NCI-H1930 (cell line): ENCODE measurements around the gene ATP2C2.

Experiments used
- DNase-seq, 2 experiments: peaks; one replicate each; lab custom pipeline; 2025; lab: John Stamatoyannopoulos, UW

Gene ATP2C2

DNA sequence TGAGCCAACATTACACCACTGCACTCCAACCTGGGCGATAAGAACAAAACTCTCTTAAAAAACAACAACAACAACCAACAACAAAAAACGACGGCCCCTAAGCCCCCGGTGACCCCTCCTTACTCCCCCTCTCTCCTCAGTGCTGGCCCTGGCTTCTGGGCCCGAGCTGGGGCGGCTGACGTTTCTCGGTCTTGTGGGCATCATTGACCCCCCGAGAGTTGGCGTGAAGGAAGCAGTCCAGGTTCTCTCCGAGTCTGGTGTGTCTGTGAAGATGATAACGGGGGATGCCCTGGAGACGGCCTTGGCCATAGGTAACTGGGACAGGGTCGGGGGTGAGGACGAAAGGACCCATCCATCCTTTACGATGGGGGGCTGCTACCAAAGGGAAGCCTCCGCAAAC, 83.4 kb downstream of the ATP2C2 start:
- DNase-seq: no peak

DNA sequence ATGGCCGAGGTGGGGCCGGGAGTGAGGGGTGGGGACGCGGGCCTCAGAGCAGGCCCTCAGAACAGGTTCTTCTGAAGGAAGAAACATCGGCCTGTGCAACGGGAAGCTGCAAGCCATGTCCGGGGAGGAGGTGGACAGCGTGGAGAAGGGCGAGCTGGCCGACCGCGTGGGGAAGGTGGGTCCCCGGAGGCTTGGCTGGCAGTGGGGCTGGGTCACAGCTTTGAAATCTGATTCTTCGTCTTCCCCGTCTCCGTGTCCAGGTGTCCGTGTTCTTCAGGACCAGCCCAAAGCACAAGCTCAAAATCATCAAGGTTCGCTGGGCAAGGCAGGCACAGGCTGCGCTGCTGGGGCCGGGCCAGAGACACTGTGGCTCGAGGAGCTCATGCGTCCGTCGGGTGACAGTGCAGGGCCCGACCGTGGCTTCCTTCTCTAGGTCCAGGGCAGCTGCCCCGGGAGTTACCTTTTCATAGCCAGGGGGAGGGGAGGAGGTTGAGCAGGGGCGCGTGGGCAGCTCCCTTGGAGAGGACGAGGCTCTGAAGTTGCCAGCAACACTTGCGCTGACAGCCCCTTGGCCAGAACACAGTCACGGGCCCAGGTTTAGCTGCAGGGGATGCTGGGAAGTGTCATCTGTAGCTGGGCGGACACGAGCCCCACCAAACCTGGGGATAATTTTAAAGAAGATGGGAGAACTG, 84.9 kb downstream of the ATP2C2 start:
- DNase-seq: no peak

DNA sequence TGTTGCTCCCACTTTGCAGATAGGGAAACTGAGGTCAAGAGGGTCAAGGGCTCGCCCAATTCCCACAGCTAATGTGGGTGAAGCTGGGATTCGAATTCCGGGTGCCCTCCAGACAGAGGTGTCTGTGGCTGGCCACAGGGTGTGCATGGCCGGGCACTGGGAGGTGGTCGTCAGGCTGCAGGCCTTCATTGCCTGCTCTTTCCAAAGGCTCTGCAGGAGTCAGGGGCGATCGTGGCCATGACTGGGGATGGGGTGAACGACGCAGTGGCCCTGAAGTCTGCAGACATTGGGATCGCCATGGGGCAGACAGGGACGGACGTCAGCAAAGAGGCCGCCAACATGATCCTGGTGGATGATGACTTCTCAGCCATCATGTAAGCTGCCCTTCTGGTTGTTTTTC, 86.3 kb downstream of the ATP2C2 start:
- DNase-seq: no peak

DNA sequence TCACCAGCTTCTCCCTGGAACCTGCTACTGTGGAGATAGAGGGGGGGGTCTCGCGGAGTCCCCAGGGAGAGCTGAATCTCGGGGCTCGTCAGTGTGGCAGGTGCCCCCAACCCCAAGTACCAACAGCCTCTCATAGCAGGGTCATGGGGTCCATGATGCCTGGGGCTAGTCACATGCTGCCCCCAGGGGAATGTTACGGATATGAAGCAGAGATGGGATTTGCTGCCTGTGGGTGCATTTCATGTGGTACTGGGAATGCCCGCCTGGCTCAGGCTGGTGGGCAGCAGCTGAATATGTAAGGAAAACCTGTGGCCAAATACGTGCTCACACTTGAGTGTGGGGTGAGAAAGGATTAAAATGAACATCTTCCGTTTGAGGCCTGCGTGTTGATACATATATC, 86.7 kb downstream of the ATP2C2 start:
- DNase-seq: no peak

DNA sequence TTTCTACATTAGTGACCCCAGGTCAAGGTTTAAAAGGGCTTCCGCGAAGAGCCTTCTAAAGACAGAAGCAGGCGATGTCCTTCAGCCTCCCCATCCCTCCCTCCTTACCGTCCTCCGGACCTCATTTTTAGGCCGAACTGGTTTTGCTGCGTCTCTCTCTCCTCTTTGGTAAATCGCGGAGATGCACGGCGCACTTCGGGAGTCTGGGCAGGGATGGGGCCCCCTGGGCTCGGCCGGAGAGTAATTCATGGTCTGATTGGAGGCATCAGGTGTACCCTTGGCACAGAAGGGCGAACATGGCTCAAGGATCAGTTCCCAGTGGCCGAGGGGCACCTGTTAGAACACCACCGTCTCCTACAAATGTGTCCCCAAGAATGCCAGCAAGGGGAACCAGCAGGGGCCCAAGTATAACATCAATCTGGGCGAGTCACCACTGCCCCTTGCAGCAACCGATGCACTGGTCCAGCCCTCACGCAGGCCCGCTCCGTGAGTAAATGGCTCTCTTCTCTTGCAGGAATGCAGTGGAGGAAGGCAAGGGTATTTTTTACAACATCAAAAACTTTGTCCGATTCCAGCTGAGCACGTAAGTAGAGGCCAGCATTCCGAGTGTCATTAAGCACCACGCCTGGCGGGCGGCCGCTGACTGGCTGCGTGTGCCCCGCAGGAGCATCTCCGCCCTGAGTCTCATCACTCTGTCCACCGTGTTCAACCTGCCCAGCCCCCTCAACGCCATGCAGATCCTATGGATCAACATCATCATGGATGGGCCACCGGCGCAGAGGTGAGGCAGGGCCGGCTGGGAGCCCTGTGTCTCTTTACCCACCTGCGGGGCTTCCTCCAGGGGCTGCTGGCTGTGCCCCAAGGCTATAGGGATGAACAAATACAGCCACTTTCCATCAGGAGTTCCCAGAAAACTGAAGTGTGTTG, 90.5 kb downstream of the ATP2C2 start:
- DNase-seq: no peak

DNA sequence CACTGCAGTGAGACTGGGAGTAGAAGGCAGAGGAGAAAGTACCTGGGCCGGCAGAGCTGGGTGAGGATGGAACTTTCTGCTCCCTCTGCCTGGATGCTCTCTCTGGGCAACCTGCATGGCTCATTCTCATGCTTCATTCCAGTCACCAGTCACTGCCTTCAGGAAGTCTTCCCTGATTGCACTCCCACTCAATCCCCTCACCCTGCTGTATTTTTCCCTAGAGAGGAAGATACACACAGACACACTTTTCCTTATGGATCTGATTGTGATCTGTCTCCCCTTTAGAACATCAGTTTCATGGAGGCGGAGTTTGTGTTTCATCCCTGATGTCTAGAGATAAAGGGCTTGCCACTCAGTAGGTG, 91.2 kb downstream of the ATP2C2 start:
- DNase-seq: no peak

DNA sequence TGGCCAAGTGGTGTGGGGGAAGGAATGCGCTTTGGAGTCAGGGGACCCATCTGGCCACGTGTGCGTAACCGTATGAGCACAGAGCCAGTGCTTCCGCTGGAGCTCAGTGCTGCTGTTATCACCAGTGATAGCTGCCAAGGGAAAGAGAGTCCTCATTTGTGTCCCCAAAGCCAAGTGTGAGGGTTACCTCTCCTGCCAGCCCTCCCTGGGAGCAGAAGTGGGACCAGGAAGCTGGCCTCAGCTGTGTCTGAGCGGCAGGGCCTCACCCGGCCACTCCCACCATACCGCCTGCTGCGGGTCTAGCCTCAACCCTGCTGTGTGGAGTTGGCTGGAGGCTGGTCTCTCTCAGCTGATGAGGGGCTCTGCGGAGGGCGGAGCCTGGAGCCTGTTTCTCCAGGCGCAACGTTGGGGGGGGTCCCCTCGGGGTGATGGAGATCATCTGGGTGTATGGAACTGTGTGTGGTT, 91.6 kb downstream of the ATP2C2 start:
- DNase-seq: no peak

DNA sequence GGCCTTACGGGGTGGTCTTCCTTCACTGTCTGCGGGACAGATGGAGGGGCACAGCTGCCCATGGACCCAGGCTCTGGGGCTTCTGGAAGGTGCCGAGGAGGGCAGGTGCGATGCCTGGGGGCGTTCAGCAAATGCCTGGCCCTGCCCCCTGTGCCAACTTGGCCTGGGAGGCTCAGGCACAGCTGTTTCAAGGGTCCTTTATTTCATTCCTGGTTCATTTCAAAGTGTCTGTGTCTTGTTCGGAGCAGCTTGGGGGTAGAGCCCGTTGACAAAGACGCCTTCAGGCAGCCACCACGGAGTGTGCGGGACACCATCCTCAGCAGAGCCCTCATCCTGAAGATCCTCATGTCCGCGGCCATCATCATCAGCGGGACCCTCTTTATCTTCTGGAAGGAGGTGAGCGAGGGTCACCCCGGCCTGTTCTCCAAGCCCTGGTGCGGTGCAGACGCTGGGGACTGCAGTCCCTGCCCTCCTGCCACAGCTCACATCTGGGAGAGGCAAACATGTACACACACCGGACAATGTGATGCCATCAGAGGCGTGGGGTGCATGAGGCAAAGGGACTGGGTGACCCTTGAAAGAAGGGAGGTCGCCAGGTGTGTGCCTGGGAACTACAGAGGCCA, 92.2 kb downstream of the ATP2C2 start:
- DNase-seq: no peak

DNA sequence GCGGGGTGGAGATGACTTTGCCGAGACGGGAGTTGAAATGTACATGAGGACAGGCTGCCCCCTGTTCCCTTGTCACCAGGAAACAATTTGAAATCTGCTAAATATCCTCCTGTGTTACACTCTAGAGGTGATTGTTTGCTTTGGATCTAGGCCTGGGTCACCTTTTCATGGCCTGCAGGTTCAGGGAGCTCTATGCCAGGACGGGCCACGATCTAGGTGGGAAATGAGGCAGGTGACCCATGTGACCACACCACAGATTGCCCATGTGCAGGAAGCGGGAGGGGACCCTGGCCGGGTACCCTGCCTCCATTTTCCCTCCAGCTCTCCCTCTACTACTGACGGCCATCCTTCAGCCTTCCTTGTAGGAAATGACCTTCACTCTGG, 92.7 kb downstream of the ATP2C2 start:
- no peak for DNase-seq

DNA sequence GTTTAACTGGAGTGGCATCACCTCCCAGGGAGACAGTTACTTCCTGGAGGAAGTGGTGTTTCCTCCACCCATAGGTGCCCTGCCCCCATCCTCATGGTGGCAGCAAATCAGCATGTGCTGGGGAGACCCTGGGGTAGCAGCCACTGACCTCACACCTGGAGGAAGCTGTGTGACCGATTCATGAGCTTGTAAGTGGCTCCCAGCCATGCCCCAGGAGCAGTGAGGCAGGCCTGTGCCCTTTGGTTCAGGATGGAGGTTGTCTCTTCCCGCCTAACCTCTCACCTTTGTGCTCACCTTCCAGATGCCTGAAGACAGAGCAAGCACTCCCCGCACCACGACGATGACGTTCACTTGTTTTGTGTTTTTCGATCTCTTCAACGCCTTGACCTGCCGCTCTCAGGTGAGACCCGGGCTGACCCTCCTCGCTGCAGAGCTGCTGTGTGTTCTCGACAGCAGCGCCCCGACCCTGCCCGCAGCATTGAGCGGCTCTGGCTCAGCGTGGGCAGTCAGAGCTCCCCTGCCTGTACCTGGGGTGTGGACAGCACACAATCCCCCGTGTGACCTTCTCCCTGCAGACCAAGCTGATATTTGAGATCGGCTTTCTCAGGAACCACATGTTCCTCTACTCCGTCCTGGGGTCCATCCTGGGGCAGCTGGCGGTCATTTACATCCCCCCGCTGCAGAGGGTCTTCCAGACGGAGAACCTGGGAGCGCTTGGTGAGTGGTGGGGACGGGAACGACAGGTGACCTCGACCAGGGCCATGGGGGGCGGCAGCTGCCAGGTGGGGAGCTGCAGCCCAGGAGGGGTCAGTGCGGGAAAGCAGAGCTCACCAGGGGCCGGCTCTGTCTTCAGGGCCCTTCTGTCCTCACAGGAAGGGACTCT, 93.3 kb downstream of the ATP2C2 start:
- DNase-seq: no peak

DNA sequence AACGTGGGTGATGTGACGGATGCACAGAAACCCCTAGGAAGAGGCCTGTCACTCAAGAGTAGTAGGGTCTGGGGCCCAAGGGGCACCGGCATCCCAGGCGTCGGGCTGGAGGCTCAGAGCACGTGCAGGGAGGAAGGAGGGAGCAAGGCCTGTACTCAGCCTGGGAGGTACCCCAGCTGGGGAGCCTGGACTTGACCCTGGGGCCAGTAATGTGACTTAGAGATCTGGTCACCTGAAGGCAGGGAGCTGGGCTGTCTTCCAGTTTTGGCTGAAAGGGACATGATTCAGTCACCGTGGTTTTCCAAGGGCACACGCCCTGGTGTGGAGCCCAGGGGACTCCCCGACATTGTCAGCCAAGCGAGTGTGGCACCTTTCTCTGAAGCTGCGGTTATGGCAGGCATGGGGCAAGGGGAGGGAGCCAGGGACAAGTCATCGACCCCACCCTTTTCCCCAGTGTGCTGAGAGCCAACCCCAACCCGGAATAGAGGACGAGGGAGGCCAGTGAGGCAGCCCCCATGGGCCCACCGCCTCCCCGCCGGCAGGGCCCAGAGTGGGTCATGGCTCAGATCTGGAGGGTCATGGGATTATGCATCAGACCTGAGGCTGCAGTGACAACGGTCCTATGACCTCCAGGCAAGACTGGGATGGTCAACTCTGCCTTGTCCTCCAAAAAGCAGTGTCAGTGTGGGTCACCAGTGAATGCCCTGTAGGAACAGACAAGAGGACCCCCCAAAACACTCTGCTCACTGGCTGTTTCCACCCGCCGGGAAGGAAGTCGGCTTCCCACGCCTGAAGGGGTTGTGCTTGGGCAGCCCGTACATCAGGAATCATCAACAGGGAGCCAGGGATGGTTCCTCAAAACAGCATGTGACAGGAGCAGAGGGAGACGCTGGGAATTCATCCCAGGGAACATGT, 94.2 kb downstream of the ATP2C2 start:
- no peak for DNase-seq

DNA sequence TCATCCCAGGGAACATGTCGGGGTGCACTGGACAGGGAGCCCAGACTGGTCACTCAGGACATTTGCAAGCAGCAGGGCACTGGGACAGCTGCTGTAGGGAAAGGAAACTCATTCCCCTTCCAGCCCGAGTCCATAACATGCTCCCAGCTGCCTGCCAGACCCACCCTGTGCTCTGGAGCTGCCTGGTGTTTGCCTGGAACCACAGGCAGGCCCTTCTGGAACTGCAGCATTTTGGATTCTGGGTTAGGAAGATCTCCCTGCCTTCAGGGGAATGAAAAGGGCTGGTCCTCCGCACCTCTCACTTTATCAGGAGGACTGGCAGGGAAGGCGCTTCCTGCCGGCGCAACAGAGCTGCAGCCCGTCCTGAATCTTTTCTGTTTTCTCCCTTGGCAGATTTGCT, 94.9 kb downstream of the ATP2C2 start:
- no peak for DNase-seq

DNA sequence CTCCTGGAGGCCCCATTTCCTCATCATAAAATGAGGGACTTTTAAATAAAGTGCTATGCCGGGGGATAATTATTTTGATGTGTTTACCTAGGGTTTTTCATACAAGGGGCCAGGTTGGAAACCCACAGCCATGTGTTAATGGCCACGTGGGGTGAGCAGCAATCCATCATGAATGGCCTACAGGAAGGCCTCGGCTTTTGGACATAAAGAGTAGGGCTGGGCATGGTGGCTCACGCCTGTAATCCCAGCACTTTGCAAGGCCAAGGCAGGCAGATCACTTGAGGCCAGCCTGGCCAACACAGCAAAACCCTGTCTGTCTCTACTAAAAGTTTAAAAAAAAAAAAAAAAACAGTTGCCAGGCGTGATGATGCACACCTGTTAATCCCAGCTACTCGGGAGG, 95.8 kb downstream of the ATP2C2 start:
- no peak for DNase-seq

DNA sequence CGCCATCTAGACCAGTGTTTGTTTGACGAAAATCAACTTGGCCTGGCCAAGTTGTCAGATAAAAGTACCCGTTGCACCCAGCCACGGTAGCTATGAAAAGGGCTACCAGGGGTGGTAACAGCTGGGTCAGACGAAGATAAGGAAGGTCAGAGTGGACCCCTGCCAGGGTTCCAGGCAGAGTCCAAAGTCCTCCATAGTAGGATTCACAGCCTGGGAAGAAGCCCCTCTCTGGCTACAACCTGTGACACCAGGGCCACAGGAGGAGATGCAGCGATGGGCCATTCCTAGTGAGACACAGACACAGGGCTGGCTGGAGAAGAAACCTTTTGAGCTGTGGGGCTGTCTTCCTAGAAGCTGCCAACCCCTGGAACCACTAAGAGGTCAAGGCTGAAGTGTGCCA, 96.8 kb downstream of the ATP2C2 start:
- no peak for DNase-seq

DNA sequence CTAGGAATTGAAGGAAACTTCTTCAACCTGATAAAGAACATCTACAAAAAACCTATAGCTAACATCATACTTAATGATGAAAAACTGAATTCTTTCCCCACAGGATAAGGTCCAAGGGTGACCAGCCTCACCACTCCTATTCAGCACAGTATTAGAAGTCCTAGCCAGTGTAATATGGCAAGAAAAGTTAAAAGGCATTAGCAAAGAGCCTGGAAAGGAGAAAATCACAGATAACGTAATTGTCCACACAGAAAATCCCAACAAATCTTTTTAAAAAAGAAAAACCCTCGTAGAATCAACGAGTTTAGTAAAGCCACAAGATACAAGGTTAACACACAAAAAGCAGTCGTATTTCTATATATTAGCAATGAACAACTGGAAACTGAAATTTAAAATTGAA, 98.4 kb downstream of the ATP2C2 start:
- DNase-seq: no peak

DNA sequence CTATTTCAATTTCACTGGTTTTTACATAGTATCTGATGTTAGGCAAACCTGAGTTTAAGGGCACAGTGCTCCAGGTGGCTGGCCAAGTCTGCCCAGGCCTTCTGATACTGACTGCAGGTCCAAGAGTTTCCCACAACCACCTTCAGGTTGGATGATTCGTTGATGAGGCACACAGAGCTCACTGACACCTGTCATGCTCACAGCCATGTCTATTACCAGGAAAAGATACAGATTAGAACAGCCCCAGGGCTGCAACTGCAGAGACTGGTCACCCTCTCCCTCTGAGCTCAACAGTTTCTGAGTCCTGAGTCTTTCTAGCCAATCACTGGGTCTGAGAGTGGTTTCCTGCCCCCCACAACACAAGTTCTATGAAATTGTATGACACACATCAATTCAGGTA, 98.9 kb downstream of the ATP2C2 start:
- no peak for DNase-seq

DNA sequence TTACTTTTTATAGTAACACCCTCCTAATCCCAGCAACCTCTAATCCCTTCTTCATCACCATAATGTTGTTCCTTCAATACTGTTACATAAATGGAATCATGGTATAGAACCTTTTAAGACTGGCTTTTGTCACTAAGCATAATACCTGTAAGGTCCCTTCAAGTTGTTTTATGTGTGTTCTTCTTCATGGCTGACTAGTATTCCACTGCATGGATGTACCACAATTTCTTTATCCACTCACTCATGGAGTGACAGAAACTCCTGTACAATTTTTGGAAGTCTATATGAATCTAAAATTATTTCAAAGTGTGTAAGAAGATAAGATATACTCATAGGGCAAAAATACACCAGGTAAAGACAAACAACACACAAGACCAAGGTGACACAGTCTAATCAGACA, 99.4 kb downstream of the ATP2C2 start:
- DNase-seq: no peak

DNA sequence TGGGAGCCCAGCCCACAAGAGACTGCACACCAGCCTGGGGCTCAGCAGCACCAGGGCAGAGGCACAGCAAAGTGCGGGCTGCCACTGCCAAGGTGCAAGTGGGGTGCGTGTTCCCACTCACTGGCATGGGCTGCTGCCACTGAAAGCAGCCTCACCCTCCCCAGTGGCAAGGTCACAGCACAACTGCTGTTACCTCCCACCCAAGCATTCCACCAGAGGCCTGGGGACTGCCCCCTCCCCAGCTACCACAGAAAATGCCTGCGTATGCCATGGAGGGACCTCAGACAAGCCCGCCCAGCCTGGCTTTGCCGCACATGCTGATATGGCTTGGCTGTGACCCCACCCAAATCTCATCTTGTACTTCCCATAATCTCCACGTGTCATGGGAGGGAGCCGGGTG, 103.0 kb downstream of the ATP2C2 start:
- DNase-seq: no peak

DNA sequence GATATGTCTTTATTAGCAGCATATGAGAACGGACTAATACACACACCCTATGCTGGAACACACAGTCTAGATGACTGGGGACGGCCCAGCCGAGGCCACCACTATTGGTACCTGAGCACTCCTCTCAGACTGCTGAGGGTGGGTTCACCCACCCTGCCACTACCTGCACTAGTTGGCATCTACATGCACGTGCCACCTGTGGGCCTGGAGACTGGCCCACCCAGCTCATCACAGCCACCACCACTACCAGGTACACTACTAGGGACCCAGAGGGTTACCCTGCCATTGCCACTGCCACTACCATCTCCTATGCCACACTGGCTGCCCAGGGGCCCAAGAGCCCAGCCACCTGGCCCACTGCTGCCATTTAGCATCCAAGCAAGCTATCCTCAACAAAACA, 103.6 kb downstream of the ATP2C2 start:
- no peak for DNase-seq

DNA sequence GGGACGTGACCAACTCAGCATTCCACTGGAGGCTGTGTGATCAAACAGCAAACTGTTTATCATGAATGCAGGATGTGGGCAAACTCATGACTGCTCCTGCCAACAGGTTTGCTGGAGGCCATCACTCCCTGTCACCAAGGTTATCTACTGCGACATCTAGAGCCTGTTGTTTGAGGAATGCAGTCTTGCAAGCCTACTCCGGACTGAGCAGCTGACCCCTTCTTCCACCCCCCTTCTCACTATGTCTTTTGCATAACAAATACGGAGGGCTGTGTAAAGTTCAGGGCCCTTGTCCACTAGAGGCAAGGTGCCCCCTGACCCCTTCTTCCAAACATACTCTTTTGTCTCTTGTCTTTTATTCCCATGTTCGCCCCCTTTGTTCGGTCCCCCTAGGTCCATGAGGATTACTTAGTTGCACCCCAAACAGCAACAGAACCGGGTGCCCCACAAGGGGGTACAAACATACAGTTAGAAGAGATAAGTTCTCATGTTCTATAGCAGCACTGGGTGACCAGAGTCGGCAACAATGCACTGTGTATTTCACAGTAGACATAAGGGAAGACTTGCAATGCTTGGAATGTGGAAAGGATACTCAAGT, 107.4 kb downstream of the ATP2C2 start:
- no peak for DNase-seq

DNA sequence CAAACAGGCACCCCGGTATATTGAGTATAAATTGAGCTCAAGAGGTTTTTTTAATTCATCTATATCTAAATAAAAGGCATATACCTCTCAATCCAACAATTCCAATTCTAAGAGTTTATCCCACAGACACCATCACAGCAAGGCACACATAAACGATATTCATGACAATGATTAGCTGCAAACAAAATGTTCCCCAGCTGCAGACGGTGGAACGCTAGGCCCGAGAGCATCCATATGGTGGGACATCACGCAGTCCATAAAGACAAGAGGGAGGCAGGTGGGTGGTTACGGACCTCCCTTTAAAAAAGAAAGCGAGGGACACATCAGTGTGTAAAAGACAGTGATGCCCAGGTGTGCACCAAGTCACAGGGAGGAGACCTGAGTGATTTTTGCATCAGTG, 108.1 kb downstream of the ATP2C2 start:
- DNase-seq: no peak
